PC-3 (cell line): Measurements from ENCODE around the gene PLEKHG3.

Experiments
- EZH2phosphoT487 ChIP-seq: fragments of 300-600 bp; sonication (generic); IDR thresholded peaks from 2 replicates; pipeline ENCODE4 v1.6.1; 2018; ENCODE audit warnings: mild to moderate bottlenecking, antibody characterized with exemption, low read length, borderline replicate concordance
- TF ChIP-seq, protein P1 (sequence below): fragments of 300-600 bp; sonication (generic); conservative IDR thresholded peaks from 2 replicates; pipeline ENCODE4 v1.5.1; 2017; ENCODE audit warnings: antibody characterized with exemption, low read depth, mild to moderate bottlenecking, low read length

GRCh38 chr14:64680714-64681065 lies 23.5 kb upstream of the PLEKHG3 start:
- TF ChIP-seq, protein P1, sequence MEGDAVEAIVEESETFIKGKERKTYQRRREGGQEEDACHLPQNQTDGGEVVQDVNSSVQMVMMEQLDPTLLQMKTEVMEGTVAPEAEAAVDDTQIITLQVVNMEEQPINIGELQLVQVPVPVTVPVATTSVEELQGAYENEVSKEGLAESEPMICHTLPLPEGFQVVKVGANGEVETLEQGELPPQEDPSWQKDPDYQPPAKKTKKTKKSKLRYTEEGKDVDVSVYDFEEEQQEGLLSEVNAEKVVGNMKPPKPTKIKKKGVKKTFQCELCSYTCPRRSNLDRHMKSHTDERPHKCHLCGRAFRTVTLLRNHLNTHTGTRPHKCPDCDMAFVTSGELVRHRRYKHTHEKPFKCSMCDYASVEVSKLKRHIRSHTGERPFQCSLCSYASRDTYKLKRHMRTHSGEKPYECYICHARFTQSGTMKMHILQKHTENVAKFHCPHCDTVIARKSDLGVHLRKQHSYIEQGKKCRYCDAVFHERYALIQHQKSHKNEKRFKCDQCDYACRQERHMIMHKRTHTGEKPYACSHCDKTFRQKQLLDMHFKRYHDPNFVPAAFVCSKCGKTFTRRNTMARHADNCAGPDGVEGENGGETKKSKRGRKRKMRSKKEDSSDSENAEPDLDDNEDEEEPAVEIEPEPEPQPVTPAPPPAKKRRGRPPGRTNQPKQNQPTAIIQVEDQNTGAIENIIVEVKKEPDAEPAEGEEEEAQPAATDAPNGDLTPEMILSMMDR, result no peak
- TF ChIP-seq EZH2phosphoT487, result no peak
